ENCODE measurements around the gene FGA.
"Not testable (repeated sequence)": the region's sequence is repeated elsewhere in the genome, so short reads cannot be mapped to it uniquely, and the experiment has no call there.

The FGA gene

DNA sequence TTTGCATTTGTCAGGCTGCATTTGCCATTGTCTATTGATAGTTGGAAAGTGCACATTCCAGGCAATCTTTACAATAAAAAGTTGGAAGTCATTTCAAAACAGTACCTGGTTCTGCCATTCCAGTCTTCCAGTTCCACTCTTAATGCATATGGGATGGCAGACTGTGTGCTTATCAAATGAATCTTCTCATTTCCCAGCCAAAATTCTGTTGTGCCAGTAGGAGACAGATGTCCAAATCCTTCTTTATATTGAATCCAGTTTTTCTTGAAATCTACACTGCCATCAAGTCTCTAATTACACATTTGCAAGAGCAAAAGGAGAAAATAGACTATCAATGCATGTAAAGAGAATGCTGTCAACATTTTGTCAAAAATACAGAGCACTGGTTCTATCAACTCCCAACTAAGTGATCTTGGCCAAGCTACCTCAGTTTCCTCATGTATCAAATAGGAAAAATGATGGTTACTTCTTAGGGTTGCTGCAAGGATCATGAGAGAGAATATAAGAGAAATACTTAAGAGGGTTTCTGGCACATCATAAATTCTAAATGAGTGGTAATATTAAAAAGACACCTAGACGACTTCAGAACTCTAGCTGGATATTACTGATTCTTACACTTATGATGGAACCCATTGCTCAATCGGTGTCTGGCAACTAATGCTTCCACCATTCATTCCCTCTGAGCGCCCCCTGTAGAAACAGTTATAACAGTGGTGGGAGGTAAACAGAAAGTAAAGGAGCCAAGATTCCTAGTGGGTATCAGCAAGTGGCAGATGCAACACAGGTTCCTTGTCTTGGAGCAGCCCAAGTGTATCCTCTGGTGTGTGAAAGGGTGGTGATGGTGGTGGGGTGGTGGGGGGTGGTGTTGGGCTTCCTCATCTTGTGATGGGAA, 18.1 kb upstream of the FGA start:
- no peak for DNase-seq (ENCODE audit: extremely low read depth in 1 of 2, low read depth in 1 of 2)

DNA sequence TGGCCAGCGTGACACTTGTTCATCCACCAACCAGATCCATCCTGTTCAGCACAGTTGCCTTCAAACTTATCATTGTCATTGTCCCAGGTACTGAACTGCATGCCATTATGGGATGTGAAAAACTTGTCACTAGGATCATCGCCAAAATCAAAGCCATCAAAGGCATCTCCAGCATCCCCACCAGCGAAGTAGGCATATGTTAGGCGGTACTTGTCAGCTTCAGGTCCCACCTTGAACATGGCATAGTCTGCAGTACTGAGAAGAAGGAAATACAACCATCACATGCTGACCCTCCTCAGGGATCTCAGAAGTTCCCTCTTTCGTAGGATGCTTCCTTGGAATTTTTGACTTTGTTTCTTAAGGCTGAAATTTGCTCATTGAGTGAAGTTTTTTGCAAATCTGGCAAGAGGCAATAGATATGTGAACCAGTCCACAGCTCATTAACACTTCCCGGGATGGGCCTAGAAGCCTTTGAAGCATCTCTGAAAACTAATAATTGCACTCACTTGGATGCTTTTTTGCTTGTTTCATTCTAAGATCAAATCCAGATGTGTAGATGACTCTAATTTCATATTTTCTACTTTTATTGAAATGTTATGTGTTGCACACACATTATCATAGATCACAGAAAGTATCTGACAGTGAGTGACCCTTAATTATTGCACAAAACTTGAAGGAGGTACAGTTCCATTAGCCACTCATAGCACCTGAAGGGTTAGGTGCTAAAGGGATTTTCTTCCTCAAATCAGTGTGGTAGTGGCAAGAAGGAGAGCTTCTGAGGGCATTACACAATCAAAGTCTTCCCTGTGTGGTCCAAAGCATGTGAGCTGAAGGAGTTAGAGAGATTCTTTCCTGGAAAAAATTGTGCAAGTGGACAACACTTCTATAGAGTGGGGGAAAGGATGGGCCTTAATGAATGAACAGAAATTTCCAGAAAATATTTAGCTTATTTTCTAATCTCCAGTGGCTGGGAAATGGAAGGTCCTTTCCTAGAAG, 16.5 kb upstream of the FGA start:
- no peak for DNase-seq (ENCODE audit: extremely low read depth in 1 of 2, low read depth in 1 of 2)

DNA sequence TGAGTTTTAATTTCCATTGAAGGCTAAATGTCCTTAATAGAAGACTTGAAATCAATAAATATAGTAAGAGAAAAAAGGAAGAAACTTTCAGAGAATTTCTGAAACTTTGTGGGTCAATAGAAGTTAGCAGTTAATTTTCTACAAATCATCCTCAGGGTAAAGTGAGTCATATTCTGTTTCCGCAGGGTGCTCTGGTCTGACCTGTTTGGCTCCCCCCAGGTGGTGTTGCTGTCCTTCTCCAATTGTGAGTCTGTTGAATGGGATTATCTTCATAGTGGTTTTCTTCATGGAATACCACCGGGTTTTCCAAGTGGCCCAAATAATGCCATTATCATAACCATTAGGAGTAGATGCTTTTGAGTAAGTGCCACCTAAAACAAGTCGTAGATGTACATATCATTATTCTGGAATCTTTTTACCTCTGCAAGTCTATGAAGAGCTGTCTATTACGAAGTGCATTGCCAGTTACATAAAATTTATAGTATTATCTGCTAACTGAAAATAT, 14.2 kb upstream of the FGA start:
- DNase-seq (ENCODE audit: extremely low read depth in 1 of 2, low read depth in 1 of 2): no peak

DNA sequence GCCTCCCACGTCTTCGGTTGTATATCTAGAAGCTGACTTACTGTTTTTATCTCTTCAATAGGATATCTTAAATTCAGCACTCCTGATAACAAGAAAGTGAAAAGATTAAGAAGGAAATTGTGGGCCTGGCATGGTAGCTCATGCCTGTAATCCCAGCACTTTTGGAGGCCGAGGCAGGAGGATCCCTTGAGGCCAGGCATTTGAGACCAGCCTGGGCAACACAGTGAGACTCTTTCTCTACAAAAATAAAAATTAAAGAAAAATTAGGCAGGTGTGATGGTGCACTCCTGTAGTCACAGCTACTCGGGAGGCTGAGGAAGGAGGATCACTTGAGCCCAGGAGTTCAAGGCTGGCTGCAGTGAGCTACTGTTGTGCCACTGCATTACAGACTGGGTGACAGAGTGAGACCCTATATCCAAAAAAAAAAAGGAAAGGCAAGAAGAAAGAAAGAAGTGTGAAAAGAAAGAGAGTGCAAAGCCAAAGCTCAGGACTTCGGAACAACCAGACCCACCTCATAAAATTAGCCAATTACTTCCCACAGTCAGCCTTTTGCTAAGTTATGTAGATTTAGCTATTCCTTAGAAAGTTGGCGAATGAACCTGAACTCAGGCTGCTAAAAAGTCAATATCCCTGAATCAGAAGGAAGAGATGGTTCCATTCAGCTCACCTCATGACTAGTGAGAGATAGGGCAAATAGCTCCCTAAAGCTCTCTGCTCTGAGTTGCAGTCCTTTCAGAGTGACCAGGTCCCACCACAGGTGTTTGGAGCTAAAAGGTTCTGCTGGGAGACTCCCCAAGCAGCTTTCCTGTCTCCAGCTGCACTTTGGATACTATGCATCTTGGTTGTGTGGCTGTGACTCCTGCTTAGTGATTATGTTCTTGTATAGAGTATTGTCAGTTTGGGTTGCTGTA, 12.7 kb upstream of the FGA start:
- DNase-seq (ENCODE audit: extremely low read depth in 1 of 2, low read depth in 1 of 2): no peak

DNA sequence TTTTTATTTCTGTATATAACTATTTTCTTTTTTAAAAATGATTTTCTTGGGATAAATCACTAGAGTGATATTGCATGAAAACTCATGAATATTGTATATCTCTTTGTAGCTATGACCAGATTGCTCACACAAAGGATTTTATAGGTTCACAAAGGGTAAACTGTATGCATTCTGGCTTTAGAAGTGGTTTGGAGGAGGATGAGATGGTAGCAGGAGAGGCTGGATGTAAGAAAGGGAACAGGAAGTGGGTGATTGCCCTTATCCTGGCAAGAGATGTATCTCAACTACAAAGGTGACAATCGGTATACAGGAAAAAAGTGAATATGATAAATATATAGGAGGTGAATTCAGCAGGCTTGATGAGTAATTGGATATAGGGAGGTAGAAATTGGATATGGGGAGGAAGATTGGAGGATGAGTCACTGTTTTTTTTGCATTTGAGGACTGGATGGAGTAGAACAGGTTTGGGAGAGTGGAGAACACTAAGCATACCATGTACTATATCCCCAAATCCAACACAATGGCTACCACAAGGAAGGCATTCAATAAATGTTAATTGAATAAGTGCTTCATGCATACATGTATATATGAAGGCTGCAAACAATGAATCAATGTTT, 12.0 kb upstream of the FGA start:
- DNase-seq (ENCODE audit: extremely low read depth in 1 of 2, low read depth in 1 of 2): no peak

DNA sequence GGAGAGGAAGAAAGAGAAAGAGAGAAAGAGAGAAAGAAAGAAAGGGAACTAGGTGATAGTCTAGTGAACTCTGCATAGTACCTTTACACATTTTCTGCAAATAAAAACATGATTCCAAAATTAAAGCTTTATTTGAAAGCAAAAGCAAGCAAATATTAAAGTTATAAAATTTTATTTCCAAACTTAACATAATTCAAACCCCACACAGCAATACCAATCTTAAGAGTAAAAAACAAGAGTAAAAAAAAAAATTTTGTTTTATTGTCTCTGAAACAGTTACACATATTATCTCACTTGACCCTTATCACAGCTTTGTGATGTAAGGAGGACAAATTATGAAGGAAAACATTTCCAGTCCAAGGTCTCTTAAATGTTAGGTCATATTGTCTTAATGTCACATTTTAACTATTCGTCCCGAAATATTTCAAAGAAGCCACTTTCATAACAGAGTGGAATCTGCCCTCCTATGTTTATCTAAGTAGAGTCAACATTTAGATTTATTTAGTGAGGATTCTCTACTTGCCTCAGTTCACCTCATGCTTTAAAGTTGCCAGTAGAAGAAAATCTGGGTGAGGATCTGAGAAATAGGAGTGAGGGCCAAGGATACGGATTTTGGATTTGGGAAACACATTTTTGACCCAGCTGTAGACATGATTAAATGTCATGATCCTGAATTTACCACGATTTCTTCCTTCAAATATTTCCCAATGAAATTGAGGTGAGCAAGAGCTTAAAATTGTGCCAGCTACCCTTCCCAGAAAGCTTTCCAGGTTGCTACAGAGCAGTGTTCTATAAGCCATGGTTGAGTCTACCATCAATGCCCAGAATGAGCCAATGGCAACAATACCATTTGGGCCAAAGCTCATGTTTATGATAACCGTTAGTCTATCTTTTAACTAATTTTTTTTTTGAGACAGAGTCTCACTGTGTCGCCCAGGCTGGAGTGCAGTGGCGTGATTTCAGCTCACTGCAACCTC, 7.5 kb upstream of the FGA start:
- no peak for DNase-seq (ENCODE audit: extremely low read depth in 1 of 2, low read depth in 1 of 2)

DNA sequence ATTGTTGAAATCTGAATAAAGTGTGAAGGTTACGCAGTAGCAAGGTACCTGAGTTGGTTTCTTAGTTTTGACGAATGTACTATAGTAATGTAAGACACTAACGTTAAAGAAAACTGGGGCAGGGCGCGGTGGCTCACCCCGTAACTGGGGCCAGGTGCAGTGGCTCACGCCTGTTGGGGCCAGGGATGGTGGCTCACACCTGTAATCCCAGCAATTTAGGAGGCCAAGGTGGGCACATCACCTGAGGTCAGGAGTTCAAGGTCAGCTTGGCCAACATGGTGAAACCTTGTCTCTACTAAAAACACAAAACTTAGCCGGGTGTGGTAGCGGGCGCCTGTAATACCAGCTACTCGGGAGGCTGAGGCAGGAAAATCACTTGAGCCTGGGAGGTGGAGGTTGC, 6.7 kb upstream of the FGA start:
- DNase-seq (ENCODE audit: extremely low read depth in 1 of 2, low read depth in 1 of 2): not testable (repeated sequence)

DNA sequence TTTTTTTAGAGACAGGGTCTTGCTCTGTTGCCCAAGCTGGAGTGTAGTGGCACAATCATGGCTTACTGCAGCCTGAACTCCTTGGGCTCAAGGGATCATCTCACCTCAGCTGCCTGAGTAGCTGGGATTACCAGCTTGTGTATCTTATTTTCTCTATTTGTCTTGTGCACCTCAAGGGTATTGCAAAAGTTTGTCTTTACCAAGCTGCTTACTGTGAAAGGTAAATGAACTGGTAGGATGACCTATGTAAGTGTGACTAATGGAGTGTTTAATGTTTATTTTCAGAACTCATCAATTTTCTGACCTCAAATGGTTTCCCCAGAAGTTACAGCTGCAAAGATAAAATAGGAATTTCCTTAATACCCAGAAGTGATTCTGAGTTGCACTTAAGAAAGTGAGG, 5.3 kb upstream of the FGA start:
- no peak for DNase-seq (ENCODE audit: extremely low read depth in 1 of 2, low read depth in 1 of 2)

DNA sequence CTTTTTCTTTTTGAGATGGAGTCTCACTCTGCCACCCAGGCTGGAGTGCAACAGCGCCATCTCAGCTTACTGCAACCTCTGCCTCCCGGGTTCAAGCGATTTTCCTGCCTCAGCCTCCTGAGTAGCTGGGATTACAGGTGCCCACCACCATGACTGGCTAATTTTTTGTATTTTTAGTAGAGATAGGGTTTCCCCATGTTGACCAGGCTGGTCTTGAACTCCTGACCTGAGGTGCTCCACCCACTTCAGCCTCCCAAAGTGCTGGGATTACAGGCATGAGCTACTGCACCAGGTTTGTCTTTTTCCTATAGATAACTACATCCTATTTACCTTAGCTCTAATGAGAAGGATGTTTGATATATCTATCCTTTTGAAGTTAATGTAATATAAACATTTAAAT, 3.8 kb upstream of the FGA start:
- DNase-seq (ENCODE audit: extremely low read depth in 1 of 2, low read depth in 1 of 2): not testable (repeated sequence)

DNA sequence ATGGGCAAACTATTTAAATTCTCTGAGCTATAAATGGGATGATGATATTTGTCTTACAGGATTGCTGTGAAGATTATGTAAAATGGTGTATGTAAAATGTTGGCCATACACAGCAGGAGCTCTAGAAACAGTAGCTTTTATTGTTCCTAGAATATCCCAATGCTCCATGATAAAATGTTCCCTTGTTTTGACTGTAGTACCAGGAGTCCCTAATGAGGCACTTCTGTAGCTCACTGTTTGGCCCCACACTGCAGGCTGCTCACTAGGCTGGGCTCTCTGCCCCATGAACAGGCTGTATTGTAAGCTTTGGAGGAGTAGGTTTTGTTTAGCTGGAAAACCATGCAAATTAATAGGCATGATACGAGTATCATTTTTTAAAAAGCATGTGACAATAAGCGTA, 3.3 kb upstream of the FGA start:
- no peak for DNase-seq (ENCODE audit: extremely low read depth in 1 of 2, low read depth in 1 of 2)

DNA sequence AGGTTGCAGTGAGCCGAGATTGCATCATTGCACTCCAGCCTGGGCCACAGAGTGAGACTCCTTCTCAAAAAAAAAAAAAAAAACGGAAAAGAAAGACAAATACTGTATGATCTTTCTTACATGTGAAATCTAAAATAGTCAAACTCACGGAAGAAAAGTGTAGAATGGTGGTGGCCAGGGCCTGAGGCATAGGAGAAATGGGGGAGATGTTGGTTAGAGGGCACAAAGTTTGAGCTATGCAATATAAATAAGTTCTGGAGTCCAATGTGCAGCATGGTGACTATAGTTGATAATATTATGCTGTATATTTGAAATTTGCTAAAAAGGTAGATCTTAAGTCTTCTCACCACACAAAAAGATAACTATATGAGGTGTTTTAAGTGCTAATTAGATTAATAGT, 1.3 kb upstream of the FGA start:
- DNase-seq (ENCODE audit: extremely low read depth in 1 of 2, low read depth in 1 of 2): no peak

DNA sequence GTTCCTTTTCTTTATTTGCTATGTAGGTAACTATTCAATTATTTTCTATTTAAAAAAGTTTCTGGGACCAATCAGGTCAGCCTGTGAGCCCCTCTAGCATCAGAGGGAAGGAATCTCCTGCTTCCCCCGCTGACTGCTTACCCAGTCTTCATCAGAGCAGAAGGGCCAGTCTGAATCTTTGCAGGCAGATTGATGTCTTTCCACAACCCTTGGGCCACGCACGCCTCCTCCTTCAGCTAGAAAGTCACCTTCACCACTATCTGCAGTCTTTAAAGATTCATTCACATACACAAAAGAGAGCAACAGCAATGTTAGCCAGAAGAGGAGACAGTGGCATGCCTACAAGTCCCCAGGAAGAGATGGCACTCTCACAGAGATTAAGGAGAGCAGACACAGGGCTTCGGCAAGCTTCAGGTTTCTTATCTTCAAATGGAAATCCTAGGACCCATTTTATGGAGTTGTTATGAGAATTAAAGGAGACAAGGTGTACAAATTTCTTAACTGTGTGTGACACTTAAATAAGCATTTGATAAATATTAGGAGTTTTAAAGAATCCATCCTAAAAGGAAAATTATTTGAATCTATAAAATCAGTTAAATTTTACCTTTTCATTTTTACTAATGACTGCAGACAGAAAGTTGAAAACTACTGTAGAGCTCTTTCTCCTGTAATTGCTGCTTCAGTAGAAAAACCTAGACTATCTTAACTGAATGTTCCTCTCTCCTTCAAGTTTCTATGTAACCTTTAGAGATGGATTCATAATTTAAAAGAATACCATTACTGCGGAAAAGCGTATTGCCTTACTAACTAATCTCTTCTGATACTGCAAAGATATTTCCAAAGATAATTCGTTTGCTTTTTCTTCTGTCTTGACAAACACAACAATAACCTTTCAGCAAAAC, 995 bp downstream of the FGA start:
- no peak for DNase-seq (ENCODE audit: extremely low read depth in 1 of 2, low read depth in 1 of 2)

DNA sequence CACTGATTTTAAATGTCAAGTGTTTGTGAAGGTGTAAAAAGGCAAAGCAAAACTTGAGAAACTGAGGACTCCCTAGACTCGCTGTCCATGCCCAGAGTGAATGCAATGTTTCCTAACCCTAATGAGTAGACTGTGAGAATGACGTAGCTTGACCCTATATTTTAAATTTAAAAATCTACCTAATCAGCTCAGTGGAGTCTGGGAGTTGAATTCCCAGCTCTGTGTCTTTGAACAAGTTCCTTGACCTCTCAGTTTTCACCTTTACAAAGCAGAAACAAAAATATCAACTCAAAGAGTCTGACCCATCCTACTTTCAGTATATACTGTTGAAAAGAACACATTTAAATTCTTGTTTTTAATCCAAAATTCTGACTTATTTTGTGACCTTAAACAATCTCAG, 2.3 kb downstream of the FGA start:
- DNase-seq (ENCODE audit: extremely low read depth in 1 of 2, low read depth in 1 of 2): no peak

DNA sequence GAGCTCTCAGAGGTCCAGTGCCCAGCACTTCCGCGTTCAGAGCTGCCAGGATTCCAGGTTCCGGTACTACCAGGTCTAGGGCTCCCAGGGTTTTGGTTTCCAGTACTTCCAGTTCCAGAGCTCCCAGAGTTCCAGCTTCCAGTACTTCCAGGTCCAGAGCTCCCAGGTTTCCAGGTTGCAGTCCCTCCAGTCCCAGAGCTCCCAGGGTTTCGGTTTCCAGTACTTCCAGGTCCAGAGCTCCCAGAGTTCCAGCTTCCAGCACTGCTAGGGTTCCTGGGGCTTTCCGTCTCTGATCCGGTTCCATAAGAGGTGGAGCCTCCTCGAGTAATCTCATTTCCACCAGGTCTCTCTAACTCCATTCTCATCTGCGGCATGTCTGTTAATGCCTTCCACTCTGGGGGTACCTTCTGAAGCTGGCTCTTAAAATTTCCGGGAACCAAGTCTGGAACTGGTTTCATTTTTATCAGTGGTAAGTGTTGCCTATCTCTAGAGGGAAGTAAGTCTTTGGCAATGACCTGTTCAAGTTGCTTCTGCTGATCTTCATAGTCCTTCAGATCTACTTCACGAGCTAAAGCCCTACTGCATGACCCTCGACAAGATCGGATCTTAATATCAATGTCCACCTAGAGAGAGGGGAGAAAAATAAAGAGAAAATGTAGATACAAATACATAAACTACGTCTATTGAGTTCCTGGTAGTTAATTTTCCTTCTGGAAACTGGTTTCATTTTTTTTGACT, 4.1 kb downstream of the FGA start:
- no peak for DNase-seq (ENCODE audit: extremely low read depth in 1 of 2, low read depth in 1 of 2)

DNA sequence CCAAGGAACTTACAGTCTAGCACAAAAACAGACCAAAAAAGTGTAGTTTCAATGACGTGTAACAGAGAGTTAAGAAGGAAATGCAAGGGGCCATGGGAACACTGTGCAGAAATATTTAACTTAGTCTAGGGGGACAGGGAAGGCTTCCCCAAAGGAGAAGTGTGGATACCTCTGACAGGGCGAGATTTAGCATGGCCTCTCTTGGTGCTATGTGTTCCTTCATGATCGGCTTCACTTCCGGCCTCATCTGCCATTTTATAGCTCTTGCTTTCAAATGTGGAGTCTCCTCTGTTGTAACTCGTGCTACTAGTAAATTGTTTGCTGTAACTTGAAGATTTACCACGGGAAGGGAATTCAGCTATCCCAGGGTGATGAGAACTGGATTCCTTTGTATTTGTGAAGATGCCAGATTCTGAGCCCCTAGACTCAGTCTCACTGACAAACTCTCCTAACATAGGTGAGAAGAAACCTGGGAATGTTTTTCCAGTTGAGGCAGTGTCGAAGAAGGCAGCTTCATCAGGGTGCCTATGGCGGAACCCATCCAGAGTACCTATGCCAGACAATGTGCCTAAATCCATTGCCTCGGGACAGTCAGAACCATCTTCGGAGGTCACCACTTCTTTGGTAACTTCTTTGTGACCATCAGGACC, 5.0 kb downstream of the FGA start:
- no peak for DNase-seq (ENCODE audit: extremely low read depth in 1 of 2, low read depth in 1 of 2)

DNA sequence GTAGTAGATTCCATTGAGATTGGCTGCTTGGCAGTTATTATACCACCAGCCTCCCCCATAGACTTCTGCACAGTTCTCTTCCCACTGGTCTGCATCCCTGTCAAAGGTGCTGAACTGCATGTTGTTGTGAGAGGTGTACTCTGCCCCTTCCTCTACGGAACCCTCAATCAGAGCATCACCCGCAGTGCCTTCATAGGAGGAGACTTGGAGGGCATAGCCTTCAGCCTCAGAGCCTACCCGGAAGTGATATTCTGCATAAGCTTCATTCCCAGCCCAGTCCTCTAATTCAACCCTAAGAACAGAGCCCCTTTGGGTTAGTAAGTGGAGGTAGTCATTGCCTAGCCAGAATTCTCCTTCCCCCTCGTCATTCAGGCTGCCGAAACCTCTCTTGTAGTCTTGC, 6.3 kb downstream of the FGA start:
- no peak for DNase-seq (ENCODE audit: extremely low read depth in 1 of 2, low read depth in 1 of 2)

DNA sequence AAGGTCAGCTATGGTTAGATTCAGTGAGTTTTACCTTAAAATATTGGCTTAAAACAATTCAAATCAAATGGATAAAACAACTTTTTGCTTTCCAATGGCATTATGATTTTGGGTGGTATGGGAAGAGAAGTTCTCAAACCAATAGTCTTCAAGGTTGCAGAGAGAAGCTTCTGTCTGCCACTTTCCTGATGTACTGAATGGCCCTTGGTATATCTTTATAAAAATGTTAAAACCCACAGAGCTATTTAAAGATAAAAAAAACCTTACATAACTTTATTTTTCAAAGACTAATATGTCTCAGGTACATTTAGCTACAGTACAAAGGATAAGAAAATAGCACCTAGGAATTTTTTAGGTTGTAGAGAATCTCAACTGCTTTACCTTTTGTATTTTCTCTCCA, 6.9 kb downstream of the FGA start:
- no peak for DNase-seq (ENCODE audit: extremely low read depth in 1 of 2, low read depth in 1 of 2)

Data from activated CD8-positive, alpha-beta memory T cell treated with anti-CD3 and anti-CD28 coated beads for 1 hour (primary cell).